Measurements from ENCODE around the gene NPFFR1.

The NPFFR1 gene

GRCh38 chr10:70266701-70267100 lies 17.1 kb downstream of the NPFFR1 start:
- TF ChIP-seq FOXP2 (optimal IDR thresholded peaks at IDR 0.05; ENCODE audit: borderline replicate concordance, extremely low read depth, extremely low read length, insufficient read depth) (no peak), POLR2AphosphoS5 (IDR thresholded peaks at IDR 0.05; ENCODE audit: low read depth, low read length) (no peak), SIN3A (IDR thresholded peaks at IDR 0.05; ENCODE audit: borderline replicate concordance, insufficient read depth, low read length) (no peak), TAF1 (IDR thresholded peaks at IDR 0.05; ENCODE audit: borderline replicate concordance, insufficient read depth, low read length) (no peak)
- TF ChIP-seq, protein P1, sequence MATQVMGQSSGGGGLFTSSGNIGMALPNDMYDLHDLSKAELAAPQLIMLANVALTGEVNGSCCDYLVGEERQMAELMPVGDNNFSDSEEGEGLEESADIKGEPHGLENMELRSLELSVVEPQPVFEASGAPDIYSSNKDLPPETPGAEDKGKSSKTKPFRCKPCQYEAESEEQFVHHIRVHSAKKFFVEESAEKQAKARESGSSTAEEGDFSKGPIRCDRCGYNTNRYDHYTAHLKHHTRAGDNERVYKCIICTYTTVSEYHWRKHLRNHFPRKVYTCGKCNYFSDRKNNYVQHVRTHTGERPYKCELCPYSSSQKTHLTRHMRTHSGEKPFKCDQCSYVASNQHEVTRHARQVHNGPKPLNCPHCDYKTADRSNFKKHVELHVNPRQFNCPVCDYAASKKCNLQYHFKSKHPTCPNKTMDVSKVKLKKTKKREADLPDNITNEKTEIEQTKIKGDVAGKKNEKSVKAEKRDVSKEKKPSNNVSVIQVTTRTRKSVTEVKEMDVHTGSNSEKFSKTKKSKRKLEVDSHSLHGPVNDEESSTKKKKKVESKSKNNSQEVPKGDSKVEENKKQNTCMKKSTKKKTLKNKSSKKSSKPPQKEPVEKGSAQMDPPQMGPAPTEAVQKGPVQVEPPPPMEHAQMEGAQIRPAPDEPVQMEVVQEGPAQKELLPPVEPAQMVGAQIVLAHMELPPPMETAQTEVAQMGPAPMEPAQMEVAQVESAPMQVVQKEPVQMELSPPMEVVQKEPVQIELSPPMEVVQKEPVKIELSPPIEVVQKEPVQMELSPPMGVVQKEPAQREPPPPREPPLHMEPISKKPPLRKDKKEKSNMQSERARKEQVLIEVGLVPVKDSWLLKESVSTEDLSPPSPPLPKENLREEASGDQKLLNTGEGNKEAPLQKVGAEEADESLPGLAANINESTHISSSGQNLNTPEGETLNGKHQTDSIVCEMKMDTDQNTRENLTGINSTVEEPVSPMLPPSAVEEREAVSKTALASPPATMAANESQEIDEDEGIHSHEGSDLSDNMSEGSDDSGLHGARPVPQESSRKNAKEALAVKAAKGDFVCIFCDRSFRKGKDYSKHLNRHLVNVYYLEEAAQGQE (IDR thresholded peaks at IDR 0.05; ENCODE audit: insufficient read depth in 1 of 2, low read depth in 2 of 2, low read length in 2 of 2), result no peak

DNA sequence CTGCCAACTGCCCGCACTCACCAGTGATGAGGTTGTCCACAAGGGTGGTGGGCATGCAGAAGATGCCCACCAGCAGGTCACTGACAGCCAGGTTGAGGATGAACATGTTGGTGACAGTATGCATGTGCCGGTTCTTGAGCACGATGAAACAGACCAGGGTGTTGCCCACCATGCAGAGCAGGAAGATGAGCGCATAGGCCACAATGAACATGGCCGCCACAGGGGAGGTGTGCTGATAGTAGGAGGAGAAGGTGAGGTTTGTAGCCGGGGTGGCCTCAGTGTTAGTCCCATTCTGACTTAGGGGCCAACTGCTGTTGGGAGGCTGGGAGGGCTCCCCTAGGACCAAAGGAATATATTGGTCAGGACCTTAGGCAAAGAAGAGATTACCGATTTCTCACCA lies 17.7 kb downstream of the NPFFR1 start:
- no peak for TF ChIP-seq POLR2AphosphoS5 (IDR thresholded peaks at IDR 0.05; ENCODE audit: low read depth, low read length)
- TF ChIP-seq, protein P1 (IDR thresholded peaks at IDR 0.05; ENCODE audit: insufficient read depth in 1 of 2, low read depth in 2 of 2, low read length in 2 of 2), result no peak
- TF ChIP-seq TAF1 (IDR thresholded peaks at IDR 0.05; ENCODE audit: borderline replicate concordance, insufficient read depth, low read length), result no peak
- no peak for TF ChIP-seq FOXP2 (optimal IDR thresholded peaks at IDR 0.05; ENCODE audit: borderline replicate concordance, extremely low read depth, extremely low read length, insufficient read depth)
- TF ChIP-seq SIN3A (IDR thresholded peaks at IDR 0.05; ENCODE audit: borderline replicate concordance, insufficient read depth, low read length), result no peak

DNA sequence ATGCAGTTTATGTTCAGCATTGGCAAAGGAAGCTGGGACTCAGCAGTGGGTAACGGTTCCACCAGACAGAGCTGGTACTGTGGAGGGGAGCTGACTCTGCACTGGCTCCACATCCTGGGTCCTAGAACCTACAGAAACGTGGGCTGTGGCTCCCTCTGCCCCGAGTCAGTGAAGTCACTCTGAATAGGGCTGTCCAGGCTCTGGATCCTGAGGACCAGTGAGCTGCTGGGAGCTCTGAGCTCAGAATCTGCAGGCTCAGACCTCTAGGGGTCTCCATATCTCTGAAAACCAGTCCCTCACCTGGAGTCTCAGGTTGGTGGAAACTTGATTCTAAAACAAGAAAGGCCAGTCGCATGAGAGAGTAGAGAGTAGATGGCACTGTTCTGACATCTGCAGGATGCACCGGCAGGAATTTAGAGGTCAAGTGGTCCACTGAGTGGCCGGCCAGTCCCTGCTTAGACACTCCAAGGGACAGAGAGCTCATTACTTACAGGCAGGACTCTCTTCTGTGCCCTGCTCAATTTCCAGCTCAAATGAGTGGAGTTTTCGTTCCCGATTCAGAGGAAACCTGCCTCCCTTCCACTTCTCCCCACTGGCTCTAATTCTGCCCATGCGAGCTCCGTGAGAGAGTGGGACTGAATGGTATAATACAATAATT lies 18.6 kb downstream of the NPFFR1 start:
- TF ChIP-seq TAF1 (IDR thresholded peaks at IDR 0.05; ENCODE audit: borderline replicate concordance, insufficient read depth, low read length) (no peak), FOXP2 (optimal IDR thresholded peaks at IDR 0.05; ENCODE audit: borderline replicate concordance, extremely low read depth, extremely low read length, insufficient read depth) (no peak), SIN3A (IDR thresholded peaks at IDR 0.05; ENCODE audit: borderline replicate concordance, insufficient read depth, low read length) (no peak), POLR2AphosphoS5 (IDR thresholded peaks at IDR 0.05; ENCODE audit: low read depth, low read length) (no peak)
- TF ChIP-seq, protein P1 (IDR thresholded peaks at IDR 0.05; ENCODE audit: insufficient read depth in 1 of 2, low read depth in 2 of 2, low read length in 2 of 2), result no peak

DNA sequence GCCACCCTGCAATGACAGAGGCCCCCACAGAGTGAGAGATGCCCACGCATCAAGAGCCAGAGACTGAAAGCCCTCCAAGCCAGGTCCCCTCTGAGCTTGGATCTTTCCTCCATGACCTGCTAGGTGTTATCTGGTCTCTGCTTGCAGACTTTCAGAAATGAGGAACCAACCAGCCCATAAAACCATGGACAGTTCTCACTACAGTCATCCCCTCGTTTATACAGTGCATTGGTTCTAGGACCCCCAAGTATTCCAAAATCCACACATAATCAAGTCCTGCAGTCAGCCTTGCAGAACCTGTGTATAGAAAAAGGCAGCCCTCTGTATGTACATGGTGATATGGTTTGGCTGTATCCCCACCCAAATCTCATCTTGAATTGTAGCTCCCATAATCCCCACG lies 23.1 kb downstream of the NPFFR1 start:
- TF ChIP-seq, protein P1 (IDR thresholded peaks at IDR 0.05; ENCODE audit: insufficient read depth in 1 of 2, low read depth in 2 of 2, low read length in 2 of 2), result peak in 1 of 2 experiments; percentile 25; a peak in 1 of 4 replicates
- TF ChIP-seq SIN3A (IDR thresholded peaks at IDR 0.05; ENCODE audit: borderline replicate concordance, insufficient read depth, low read length), result no peak

DNA sequence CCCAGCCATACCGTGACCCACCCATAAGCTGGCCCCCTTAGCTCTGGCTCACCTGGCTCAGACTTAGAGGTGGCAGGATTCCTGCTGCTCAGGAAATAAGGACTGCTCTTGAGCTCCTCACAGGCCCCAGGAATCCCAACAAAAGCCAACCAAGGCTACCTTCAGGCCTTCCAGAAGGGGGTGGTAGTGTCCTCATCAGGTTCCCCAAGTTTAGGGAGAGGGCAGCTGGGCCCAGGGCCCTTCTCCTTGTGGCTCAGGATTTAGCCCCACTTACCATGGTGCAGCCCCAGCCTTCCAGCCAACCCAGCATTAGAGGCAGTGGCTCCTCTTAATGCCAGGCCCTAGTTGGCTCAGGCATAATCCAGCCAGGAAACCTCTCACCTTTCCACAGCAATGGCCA lies 23.5 kb downstream of the NPFFR1 start:
- TF ChIP-seq FOXP2 (optimal IDR thresholded peaks at IDR 0.05; ENCODE audit: borderline replicate concordance, extremely low read depth, extremely low read length, insufficient read depth), result no peak
- TF ChIP-seq TAF1 (IDR thresholded peaks at IDR 0.05; ENCODE audit: borderline replicate concordance, insufficient read depth, low read length), result no peak
- TF ChIP-seq, protein P1 (IDR thresholded peaks at IDR 0.05; ENCODE audit: insufficient read depth in 1 of 2, low read depth in 2 of 2, low read length in 2 of 2), result no peak
- no peak for TF ChIP-seq SIN3A (IDR thresholded peaks at IDR 0.05; ENCODE audit: borderline replicate concordance, insufficient read depth, low read length)
- no peak for TF ChIP-seq POLR2AphosphoS5 (IDR thresholded peaks at IDR 0.05; ENCODE audit: low read depth, low read length)
